ENCODE results near the gene KTI12. TPM values are rescaled to one million over a fixed set of nuclear protein-coding genes. Genes with fewer than 3 reads are reported as not detected.

Gene KTI12
- total and polyA plus RNA-seq, 2 donors from 2014 or later: 6.4 to 8.5 TPM

- Histone ChIP-seq H3K9me3 (ENCODE audit: control insufficient read depth in 2 of 3, insufficient read depth in 1 of 3, low read length in 3 of 3) (no peaks in the 10 kb centered on the region), H3K4me1 (ENCODE audit: control insufficient read depth in 2 of 3, insufficient read depth in 2 of 3, low read depth in 1 of 3, low read length in 3 of 3) (peaks cover 0 to 24% (median 17%) of the 10 kb centered on the region in 3 donors), H3K36me3 (ENCODE audit: control insufficient read depth in 2 of 3, insufficient read depth in 3 of 3, low read length in 3 of 3) (peaks cover 6 to 13% (median 10%) of the 10 kb centered on the region in 3 donors), H3K4me3 (ENCODE audit: low read length in 3 of 3) (peak overlapping the region; percentile 83 to 95 (median 88)), H3K9ac (ENCODE audit: low read length in 3 of 3) (peak overlapping the region in 1 of 3 donors; percentile 63), H3K27ac (ENCODE audit: low read depth in 2 of 2, low read length in 2 of 2) (peak overlapping the region in 1 of 2 donors; percentile 8), H3K27me3 (ENCODE audit: control insufficient read depth, insufficient read depth, low read length) (no peaks in the 10 kb centered on the region)
- intact Hi-C loops (cut with DNase I): no loop called here
- TF ChIP-seq CTCF (IDR thresholded peaks at IDR 0.05; ENCODE audit: borderline replicate concordance, extremely low read depth, insufficient read depth): no peak
- DNase-seq (no peak), FAIRE-seq (no peak)
Measured at GRCh38 chr1:52057255-52057654, 23.6 kb upstream of the KTI12 start.

GRCh38 chr1:52056937-52057231 is 23.3 kb upstream of the KTI12 start:
- peak overlapping the region; percentile 9 to 90 (median 63) for H3K9ac ChIP-seq (ENCODE audit: low read length in 3 of 3)
- H3K36me3 ChIP-seq (ENCODE audit: control insufficient read depth in 2 of 3, insufficient read depth in 3 of 3, low read length in 3 of 3): peaks cover 6 to 13% (median 13%) of the 10 kb centered on the region in 3 donors
- no peaks in the 10 kb centered on the region for H3K9me3 ChIP-seq (ENCODE audit: control insufficient read depth in 2 of 3, insufficient read depth in 1 of 3, low read length in 3 of 3)
- intact Hi-C loops (cut with DNase I): no loop called here
- peak overlapping the region in 1 of 2 donors; percentile 87 for H3K27ac ChIP-seq (ENCODE audit: low read depth in 2 of 2, low read length in 2 of 2)
- peak overlapping the region; percentile 83 to 95 (median 88) for H3K4me3 ChIP-seq (ENCODE audit: low read length in 3 of 3)
- FAIRE-seq (no peak), DNase-seq (no peak)
- no peaks in the 10 kb centered on the region for H3K27me3 ChIP-seq (ENCODE audit: control insufficient read depth, insufficient read depth, low read length)
- peaks cover 0 to 24% (median 17%) of the 10 kb centered on the region in 3 donors for H3K4me1 ChIP-seq (ENCODE audit: control insufficient read depth in 2 of 3, insufficient read depth in 2 of 3, low read depth in 1 of 3, low read length in 3 of 3)
- no peak for TF ChIP-seq CTCF (IDR thresholded peaks at IDR 0.05; ENCODE audit: borderline replicate concordance, extremely low read depth, insufficient read depth)

- peak within 1 kb of the TSS; percentile 74 to 94 (median 80) for H3K9ac ChIP-seq (ENCODE audit: low read length in 3 of 3)
- intact Hi-C loops (cut with DNase I): no loop called here
- FAIRE-seq: no peak
- H3K9me3 ChIP-seq (ENCODE audit: control insufficient read depth in 2 of 3, insufficient read depth in 1 of 3, low read length in 3 of 3): no peaks in the 10 kb centered on the region
- peaks cover 6 to 14% (median 13%) of the 10 kb centered on the region in 3 donors for H3K36me3 ChIP-seq (ENCODE audit: control insufficient read depth in 2 of 3, insufficient read depth in 3 of 3, low read length in 3 of 3)
- no peak for TF ChIP-seq CTCF (IDR thresholded peaks at IDR 0.05; ENCODE audit: borderline replicate concordance, extremely low read depth, insufficient read depth)
- peaks cover 0 to 24% (median 17%) of the 10 kb centered on the region in 3 donors for H3K4me1 ChIP-seq (ENCODE audit: control insufficient read depth in 2 of 3, insufficient read depth in 2 of 3, low read depth in 1 of 3, low read length in 3 of 3)
- H3K27me3 ChIP-seq (ENCODE audit: control insufficient read depth, insufficient read depth, low read length): no peaks in the 10 kb centered on the region
- peak within 1 kb of the TSS; percentile 83 to 95 (median 88) for H3K4me3 ChIP-seq (ENCODE audit: low read length in 3 of 3)
- peak within 1 kb of the TSS; percentile 90 to 93 for H3K27ac ChIP-seq (ENCODE audit: low read depth in 2 of 2, low read length in 2 of 2)
- DNase-seq: peak; percentile 97 to 98 (median 98)
Measured at GRCh38 chr1:52056163-52056936, 22.7 kb upstream of the KTI12 start, which contains the start of gene BTF3L4. BTF3L4 (plus strand) TSS chr1:52056295; CDS start chr1:52059848, 3,553 bp downstream.

Measured in kidney (tissue), 14 donors.